GM19099 (cell line): ENCODE data around the gene TFEB.

Source experiments
- POLR2A ChIP-seq: IDR thresholded peaks from 3 replicates; pipeline ENCODE4 v1.6.1; 2011; ENCODE audit warnings: low read depth; ENCODE audit not compliant: insufficient read length; ENCODE audit errors: extremely low read depth

The TFEB gene

DNA sequence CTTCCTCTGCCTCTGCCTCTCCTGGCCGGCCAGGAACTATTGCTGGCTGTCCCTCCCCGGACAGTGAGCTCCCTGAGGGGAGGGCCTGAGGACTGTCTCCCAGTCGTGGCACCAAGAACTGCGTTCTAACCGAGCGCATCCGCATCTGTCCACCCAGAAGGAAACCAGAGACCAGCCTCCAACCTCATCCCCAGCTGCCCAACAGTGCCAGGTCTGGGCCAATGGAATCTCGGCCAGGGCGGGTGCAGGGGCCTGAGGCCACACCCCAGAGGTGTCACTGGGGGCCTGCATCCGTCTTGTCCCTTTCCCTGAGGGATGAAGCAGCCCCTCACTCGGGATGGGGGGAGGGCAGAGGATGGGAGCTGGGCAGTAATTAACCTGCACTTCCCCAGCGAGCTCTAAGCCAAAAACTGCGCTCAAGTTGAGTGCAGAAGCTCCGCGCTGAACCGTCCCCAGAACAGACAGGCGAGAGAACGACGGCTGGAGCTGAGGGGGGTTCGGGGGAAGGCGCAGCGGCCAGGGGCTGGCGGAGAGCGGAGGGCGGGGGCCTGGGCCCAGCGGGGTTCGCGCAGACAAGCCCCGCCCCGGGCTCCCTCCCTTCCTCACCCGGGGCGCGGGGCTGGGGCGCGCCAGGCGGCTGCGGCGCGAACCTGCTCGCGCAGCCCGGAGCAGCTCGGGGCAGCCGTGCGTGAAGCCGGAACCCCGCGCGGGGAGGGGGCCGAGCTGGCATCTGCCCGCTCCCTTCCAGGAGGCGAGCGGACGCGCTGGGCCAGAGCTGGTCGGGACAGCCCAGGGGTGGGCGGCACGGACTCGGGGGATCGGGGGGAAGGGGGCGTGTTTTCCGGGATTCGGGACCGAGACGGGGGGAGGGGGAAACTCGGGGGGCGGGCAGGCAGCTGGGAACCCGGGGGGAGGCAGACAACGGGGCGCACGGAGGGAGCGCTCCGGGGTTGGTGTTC lies 1.4 kb downstream of the TFEB start:
- peak; percentile 67 for TF ChIP-seq POLR2A

- no peak for TF ChIP-seq POLR2A
Observed at GRCh38 chr6:41733360-41733706, 2.1 kb downstream of the TFEB start.

GRCh38 chr6:41732591-41733359 lies 2.6 kb downstream of the TFEB start:
- peak; percentile 60 for TF ChIP-seq POLR2A

- no peak for TF ChIP-seq POLR2A
Observed at GRCh38 chr6:41732149-41732548, 3.3 kb downstream of the TFEB start.

GRCh38 chr6:41731561-41732086 lies 3.8 kb downstream of the TFEB start:
- TF ChIP-seq POLR2A = no peak

DNA sequence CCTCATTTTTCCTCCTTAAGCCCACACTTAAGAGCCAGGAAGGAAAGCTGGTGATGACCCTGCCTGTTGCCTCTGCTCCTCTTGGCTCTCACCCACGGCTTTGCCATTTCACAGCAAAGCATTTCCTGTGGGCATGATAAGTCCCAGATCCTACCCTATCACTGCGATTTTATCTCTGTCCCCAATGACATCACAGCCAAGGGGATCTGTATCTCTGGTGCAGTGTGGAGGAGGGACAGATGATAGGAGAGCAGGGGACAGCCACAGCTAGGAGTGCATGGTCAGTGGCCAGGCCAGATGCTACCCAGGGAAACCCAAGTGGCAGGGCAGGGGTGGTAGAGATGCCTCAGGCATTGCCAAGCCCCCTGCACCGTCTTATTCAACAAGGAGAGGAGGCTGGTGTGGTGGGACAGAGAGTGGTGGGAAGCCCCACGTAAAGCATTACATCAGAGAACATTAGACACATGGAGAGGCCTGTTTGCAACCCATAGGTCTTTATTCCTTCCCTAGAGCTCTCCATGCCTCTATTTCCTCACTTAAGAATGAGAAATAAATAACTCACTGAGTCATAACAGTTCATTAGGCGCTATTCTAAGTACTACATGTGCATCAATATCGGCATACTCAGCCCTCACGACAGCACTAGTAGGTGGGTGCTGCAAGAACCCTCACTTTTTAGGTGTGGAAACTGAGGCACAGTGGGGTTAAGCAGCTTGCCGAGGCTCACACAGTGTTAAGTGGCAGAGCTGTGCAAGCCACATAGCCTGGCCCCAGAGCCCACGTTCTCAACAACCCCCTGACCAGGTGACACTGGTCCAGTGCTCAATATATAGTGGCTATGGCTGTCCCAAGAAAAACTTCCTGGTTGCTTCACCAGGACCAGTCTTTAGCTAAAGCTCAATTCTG lies 4.6 kb downstream of the TFEB start:
- peak; percentile 52 for TF ChIP-seq POLR2A

DNA sequence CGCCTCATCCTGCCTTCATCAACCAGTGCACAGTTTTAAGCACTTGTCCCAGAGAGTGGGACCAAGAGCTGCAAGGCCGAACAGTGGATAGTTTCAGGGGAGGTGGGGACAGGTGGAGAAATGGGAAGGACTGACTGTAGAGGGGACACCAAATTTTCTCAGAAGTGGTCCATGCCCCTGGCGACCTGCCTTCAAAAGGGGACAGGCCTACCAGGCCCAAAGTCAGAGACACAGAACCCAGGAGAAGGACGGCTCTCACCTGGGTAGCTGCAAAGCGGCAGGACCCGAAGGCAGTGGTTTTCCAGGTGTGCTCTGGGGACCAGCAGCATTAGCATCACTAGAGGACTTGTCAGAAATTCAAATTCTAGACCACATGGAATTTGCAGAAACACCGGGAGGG lies 5.8 kb downstream of the TFEB start:
- no peak for TF ChIP-seq POLR2A

DNA sequence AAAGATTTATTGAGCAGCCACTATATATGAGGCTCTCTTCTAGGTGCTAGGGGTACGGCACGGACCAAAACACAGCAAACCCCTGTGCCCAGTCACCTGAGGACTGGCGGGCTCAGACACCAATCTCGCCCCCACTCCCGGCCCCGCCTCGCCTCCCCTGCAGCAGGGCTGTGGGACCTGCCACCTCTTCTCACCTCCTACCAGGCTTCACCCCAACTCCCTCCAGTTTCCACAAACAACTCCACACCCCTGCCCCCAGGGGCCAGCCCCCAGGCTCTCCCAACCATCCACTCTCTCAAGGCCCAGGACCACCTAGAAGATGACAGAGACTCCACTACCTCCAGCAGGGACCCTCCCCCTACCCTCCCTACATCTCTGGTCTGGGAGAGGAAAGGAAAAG lies 6.5 kb downstream of the TFEB start:
- TF ChIP-seq POLR2A = no peak

GRCh38 chr6:41728073-41728936 lies 7.1 kb downstream of the TFEB start:
- TF ChIP-seq POLR2A = no peak

GRCh38 chr6:41727705-41728072 lies 7.7 kb downstream of the TFEB start:
- no peak for TF ChIP-seq POLR2A

DNA sequence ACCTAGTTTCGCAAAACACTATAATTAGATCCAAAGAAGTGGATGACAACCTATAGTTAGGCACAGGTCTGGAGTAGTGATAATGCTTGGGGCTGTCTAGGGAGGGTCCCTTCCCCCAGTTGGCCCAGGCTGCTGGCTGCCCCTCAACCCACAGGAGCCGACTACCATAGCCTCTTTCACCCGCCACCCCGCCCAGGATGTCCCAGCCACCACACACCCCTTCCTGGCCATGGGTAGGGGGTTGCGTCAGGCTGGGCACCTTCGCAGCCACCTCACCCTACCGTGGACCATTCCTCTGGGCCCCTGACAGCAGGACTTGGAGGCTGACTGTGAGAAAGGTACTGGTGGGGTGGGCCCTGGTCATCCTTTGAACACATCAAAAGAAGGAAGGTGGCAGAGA lies 8.5 kb downstream of the TFEB start:
- no peak for TF ChIP-seq POLR2A

DNA sequence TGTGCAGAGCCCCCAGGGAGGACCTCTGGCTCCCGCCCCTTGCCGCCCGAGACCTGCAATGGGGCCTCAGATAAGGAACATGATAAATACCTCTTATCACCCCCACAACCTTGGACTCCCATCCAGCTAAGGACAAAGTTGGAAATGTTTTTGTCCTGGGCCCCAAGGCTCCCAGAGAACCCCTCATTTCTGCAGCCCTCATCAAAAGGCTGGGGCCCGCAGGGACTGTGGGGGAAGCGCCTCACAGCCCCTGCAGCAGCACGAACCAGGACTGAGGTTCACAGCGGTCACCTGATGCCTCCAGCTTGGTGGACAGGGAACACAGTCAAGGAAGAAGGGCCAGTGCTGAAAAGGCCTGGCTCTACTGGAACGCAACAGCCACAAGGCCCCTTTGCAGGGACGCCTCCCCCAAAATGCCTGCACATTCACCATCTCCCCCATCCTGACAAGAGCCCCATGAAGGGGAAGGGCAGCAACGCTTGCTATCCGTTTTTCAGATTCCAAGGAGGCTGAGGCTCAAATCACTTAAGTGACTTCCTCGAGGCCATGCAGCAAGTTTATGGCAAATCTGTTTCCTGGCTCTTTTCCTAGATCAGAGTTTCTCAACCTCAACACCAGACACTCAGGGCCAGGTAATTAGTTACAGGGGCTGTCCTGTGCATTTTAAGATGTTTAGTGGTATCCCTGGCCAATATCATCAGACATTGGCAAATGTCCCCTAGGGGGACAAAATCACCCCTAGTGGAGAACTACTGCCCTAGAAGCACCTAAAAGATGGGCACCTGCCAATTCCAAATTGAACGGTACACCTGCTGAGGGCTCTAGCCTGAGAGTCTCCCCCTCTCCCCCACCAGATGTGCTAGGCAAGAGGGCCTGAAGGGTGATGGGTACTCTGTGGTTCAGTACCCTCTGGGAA lies 10.6 kb downstream of the TFEB start:
- no peak for TF ChIP-seq POLR2A

- TF ChIP-seq POLR2A = no peak
Observed at GRCh38 chr6:41724228-41724580, 11.2 kb downstream of the TFEB start.
